Measurements from ENCODE around the gene EDC3.

EDC3 gene

GRCh38 chr15:74656935-74657535 is 38.8 kb downstream of the EDC3 start:
- Histone ChIP-seq H3K4me3 (no peak overlapping the region), H3K27ac (no peak overlapping the region)

GRCh38 chr15:74655424-74655823 is 40.4 kb downstream of the EDC3 start:
- Histone ChIP-seq H3K4me3 (no peak overlapping the region), H3K27ac (no peak overlapping the region)

- Histone ChIP-seq H3K27ac (peak overlapping the region in 2 of 21 experiments; percentile 23 to 35), H3K4me3 (no peak overlapping the region)
Observed at GRCh38 chr15:74653426-74654102, 42.3 kb downstream of the EDC3 start.

GRCh38 chr15:74651242-74651741 is 44.5 kb downstream of the EDC3 start:
- Histone ChIP-seq H3K4me3 (no peak overlapping the region), H3K27ac (no peak overlapping the region)

- no peak overlapping the region for H3K4me3 ChIP-seq
- H3K27ac ChIP-seq = no peak overlapping the region
Observed at GRCh38 chr15:74648051-74648842, 47.6 kb downstream of the EDC3 start.

- no peak overlapping the region for H3K4me3 ChIP-seq
- no peak overlapping the region for H3K27ac ChIP-seq
Observed at GRCh38 chr15:74646480-74646879, 49.3 kb downstream of the EDC3 start.

GRCh38 chr15:74643665-74644204 is 52.1 kb downstream of the EDC3 start:
- no peak overlapping the region for H3K4me3 ChIP-seq
- H3K27ac ChIP-seq = peak overlapping the region in 8 of 21 experiments; percentile 5 to 76 (median 50)

GRCh38 chr15:74642734-74643664 is 52.8 kb downstream of the EDC3 start:
- H3K4me3 ChIP-seq = no peak overlapping the region

GRCh38 chr15:74642348-74642733 is 53.5 kb downstream of the EDC3 start:
- H3K4me3 ChIP-seq = no peak overlapping the region
- H3K27ac ChIP-seq = peak overlapping the region in 15 of 21 experiments; percentile 8 to 76 (median 52)

More at GRCh38 chr15:74642734-74643664, 52.8 kb downstream of the EDC3 start:
- H3K27ac ChIP-seq = peak overlapping the region in 17 of 21 experiments; percentile 5 to 76 (median 52)

GRCh38 chr15:74641151-74641550 is 54.7 kb downstream of the EDC3 start:
- H3K27ac ChIP-seq = peak overlapping the region in 3 of 21 experiments; percentile 1 to 24 (median 14)
- H3K4me3 ChIP-seq = no peak overlapping the region

- Histone ChIP-seq H3K27ac (no peak overlapping the region), H3K4me3 (no peak overlapping the region)
Observed at GRCh38 chr15:74636984-74637383, 58.8 kb downstream of the EDC3 start.

- no peak overlapping the region for H3K4me3 ChIP-seq
- no peak overlapping the region for H3K27ac ChIP-seq
Observed at GRCh38 chr15:74635228-74635627, 60.6 kb downstream of the EDC3 start.

- Histone ChIP-seq H3K27ac (no peak overlapping the region), H3K4me3 (no peak overlapping the region)
Observed at GRCh38 chr15:74633781-74634180, 62.0 kb downstream of the EDC3 start.

- H3K4me3 ChIP-seq = no peak overlapping the region
- H3K27ac ChIP-seq = no peak overlapping the region
Observed at GRCh38 chr15:74632601-74633000, 63.2 kb downstream of the EDC3 start.

- no peak overlapping the region for H3K27ac ChIP-seq
Observed at GRCh38 chr15:74631935-74632560, 63.8 kb downstream of the EDC3 start.

GRCh38 chr15:74631408-74631807 is 64.4 kb downstream of the EDC3 start:
- H3K27ac ChIP-seq = peak overlapping the region in 1 of 21 experiments; percentile 11
- H3K4me3 ChIP-seq = no peak overlapping the region

More at GRCh38 chr15:74631935-74632560, 63.8 kb downstream of the EDC3 start:
- H3K4me3 ChIP-seq = no peak overlapping the region

- Histone ChIP-seq H3K4me3 (no peak overlapping the region), H3K27ac (peak overlapping the region in 1 of 21 experiments; percentile 11)
Observed at GRCh38 chr15:74631087-74631385, 64.8 kb downstream of the EDC3 start.

- no peak overlapping the region for H3K4me3 ChIP-seq
- H3K27ac ChIP-seq = peak overlapping the region in 1 of 21 experiments; percentile 11
Observed at GRCh38 chr15:74630284-74631086, 65.3 kb downstream of the EDC3 start.

All from skin epidermis (tissue), 12 donors.